BJ (cell line): ENCODE data around the gene NPPC. TPM values are rescaled to one million over a fixed set of nuclear protein-coding genes. Genes with fewer than 3 reads are reported as not detected.

Experiments
- CTCF ChIA-PET: fragments of 350-600 bp; formaldehyde crosslinking; extraction: SDS; loops from one replicate; lab custom pipeline; 2021; ENCODE audit warnings: antibody characterized with exemption, inconsistent platforms; lab: Yijun Ruan, JAX
- POLR2A ChIA-PET: fragments of 300-600 bp; sonication (Branson Sonifier 250); formaldehyde crosslinking; extraction: SDS; loops from one replicate; lab custom pipeline; 2021; ENCODE audit warnings: antibody characterized with exemption; lab: Charles Lee
- DNase-seq: peaks from one replicate; pipeline ENCODE4 v3.0.0-alpha.2; 2011; ENCODE audit warnings: low read depth
- H3K27me3 ChIP-seq: 2 replicates; pipeline ENCODE4 v1.6.0; 2011; ENCODE audit warnings: low read length; ENCODE audit not compliant: control insufficient read depth, insufficient read depth
- H3K36me3 ChIP-seq: 2 replicates; pipeline ENCODE4 v1.5.1; 2011; ENCODE audit warnings: low read length; ENCODE audit not compliant: control insufficient read depth, insufficient read depth
- H3K4me3 ChIP-seq: 2 replicates; pipeline ENCODE4 v1.5.1; 2011; ENCODE audit warnings: low read depth, mild to moderate bottlenecking, control low read depth, low read length
- polyA plus RNA-seq: library from polyadenylated mRNA; depleted of rRNA; stranded (reverse); fragments of >200 nt; gene quantifications from 2 replicates; pipeline ENCODE4 v1.2.3, GENCODE V29; 2011
- TF ChIP-seq, protein P1 (sequence below): IDR thresholded peaks from 2 replicates; pipeline ENCODE4 v1.5.1; 2011; ENCODE audit warnings: low read depth, mild to moderate bottlenecking, control low read depth, inconsistent platforms, low read length, moderate library complexity; ENCODE audit not compliant: insufficient read depth

NPPC gene
- polyA plus RNA-seq, 1 experiment: not detected

- POLR2A ChIA-PET: no interaction called here
- TF ChIP-seq, protein P1, sequence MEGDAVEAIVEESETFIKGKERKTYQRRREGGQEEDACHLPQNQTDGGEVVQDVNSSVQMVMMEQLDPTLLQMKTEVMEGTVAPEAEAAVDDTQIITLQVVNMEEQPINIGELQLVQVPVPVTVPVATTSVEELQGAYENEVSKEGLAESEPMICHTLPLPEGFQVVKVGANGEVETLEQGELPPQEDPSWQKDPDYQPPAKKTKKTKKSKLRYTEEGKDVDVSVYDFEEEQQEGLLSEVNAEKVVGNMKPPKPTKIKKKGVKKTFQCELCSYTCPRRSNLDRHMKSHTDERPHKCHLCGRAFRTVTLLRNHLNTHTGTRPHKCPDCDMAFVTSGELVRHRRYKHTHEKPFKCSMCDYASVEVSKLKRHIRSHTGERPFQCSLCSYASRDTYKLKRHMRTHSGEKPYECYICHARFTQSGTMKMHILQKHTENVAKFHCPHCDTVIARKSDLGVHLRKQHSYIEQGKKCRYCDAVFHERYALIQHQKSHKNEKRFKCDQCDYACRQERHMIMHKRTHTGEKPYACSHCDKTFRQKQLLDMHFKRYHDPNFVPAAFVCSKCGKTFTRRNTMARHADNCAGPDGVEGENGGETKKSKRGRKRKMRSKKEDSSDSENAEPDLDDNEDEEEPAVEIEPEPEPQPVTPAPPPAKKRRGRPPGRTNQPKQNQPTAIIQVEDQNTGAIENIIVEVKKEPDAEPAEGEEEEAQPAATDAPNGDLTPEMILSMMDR: no peak
- CTCF ChIA-PET: interaction anchor here (4.2 kb wide), 1 partner anchor 11 kb away, joined by 34 read pairs; the partner anchor contains the start of gene NPPC
Measured at GRCh38 chr2:231936491-231936890, 10.3 kb upstream of the NPPC start.

DNA sequence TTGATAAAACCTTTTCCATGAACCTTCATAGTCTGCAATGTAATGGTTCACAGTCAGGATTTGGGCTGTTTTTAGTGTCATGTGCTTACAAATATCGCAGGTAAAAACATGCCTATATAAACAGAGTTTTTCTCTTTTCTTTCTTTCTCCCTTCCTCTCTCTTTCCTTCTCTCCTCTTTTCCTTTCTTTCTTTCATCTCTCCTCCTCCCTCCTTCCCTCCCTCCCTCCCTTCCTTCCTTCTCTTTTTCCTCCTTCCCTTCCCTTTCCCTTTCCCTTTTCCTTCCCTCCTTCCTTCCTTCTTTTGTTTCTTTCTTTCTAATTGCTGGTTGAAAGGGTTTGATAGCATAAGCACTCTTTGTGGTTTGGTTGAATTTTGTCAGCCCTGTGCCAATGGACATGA, 9.6 kb upstream of the NPPC start:
- no peak for DNase-seq
- H3K27me3 ChIP-seq: peaks cover 12% of the 10 kb centered on the region
- no peaks in the 10 kb centered on the region for H3K36me3 ChIP-seq
- no peak overlapping the region for H3K4me3 ChIP-seq
- TF ChIP-seq, protein P1: no peak
- POLR2A ChIA-PET: no interaction called here
- CTCF ChIA-PET: interaction anchor here (0.9 to 4.2 kb wide), 4 partner anchors 10 to 357 kb away, joined by 3 to 34 read pairs (median 13); partner anchors contain the start of gene NPPC

More at GRCh38 chr2:231936491-231936890, 10.3 kb upstream of the NPPC start:
- no peak for DNase-seq
- no peak overlapping the region for H3K4me3 ChIP-seq
- peaks cover 9% of the 10 kb centered on the region for H3K27me3 ChIP-seq
- H3K36me3 ChIP-seq: no peaks in the 10 kb centered on the region

DNA sequence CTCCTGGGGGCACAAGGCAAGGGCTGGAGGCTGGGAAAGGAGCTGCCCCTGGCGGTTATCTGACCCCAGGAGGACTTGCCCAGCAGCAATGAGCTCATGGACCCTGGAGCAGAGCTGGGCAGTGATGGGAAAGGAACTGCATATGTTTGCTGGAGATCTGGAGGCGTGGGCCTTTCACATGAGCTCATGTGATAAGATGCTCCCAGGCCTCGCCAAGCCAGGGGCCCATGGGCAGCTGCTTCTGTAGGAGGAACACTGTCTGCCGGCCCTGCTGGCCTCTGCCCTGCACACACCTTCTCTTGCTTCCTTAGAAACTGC, 9.0 kb upstream of the NPPC start:
- POLR2A ChIA-PET: no interaction called here
- DNase-seq: no peak
- H3K4me3 ChIP-seq: no peak overlapping the region
- peaks cover 14% of the 10 kb centered on the region for H3K27me3 ChIP-seq
- CTCF ChIA-PET: interaction anchor here (0.6 to 2.6 kb wide), 5 partner anchors 10 to 392 kb away, joined by 3 to 21 read pairs (median 3); partner anchors contain the start of gene NPPC
- TF ChIP-seq, protein P1: no peak
- no peaks in the 10 kb centered on the region for H3K36me3 ChIP-seq

- ChIA-PET POLR2A (no interaction called here), CTCF (interaction anchor here (0.6 to 2.6 kb wide), 5 partner anchors 10 to 393 kb away, joined by 3 to 21 read pairs (median 3); partner anchors contain the start of gene NPPC)
- no peak overlapping the region for H3K4me3 ChIP-seq
- no peaks in the 10 kb centered on the region for H3K36me3 ChIP-seq
- H3K27me3 ChIP-seq: peaks cover 16% of the 10 kb centered on the region
- DNase-seq: no peak
- TF ChIP-seq, protein P1: no peak
Measured at GRCh38 chr2:231934441-231935206, 8.4 kb upstream of the NPPC start.

GRCh38 chr2:231933916-231934401, 7.8 kb upstream of the NPPC start:
- Histone ChIP-seq H3K4me3 (no peak overlapping the region), H3K36me3 (no peaks in the 10 kb centered on the region), H3K27me3 (peaks cover 22% of the 10 kb centered on the region)
- CTCF ChIA-PET: interaction anchor here (1.7 to 2.6 kb wide), 3 partner anchors 9 to 393 kb away, joined by 3 to 21 read pairs (median 5); partner anchors contain the start of gene NPPC
- POLR2A ChIA-PET: no interaction called here
- DNase-seq: no peak
- TF ChIP-seq, protein P1: no peak
